HepG2 (cell line): ENCODE results near the gene CSDE1. TPM values are rescaled to one million over a fixed set of nuclear protein-coding genes. Genes with fewer than 3 reads are reported as not detected.
A peak's percentile ranks its signal among the peaks of the same experiment; 100 is the strongest.

ENCODE experiments used
- E2F2 ChIP-seq: sonication (generic); formaldehyde crosslinking; IDR thresholded peaks from 2 replicates; pipeline ENCODE4 v1.4.0; 2020; ENCODE audit warnings: missing genetic modification reagents, borderline replicate concordance
- ELF4 ChIP-seq: sonication (generic); formaldehyde crosslinking; IDR thresholded peaks from 2 replicates; pipeline ENCODE4 v1.5.0; 2020; ENCODE audit warnings: missing genetic modification reagents, mild to moderate bottlenecking, moderate library complexity, borderline replicate concordance
- KMT2A ChIP-seq: sonication (generic); formaldehyde crosslinking; IDR thresholded peaks from 2 replicates; pipeline ENCODE4 v1.4.0; 2020; ENCODE audit warnings: missing genetic modification reagents
- MAX ChIP-seq: IDR thresholded peaks from 2 replicates; pipeline ENCODE4 v1.6.1; 2012; ENCODE audit warnings: inconsistent platforms
- MED13 ChIP-seq: sonication (generic); formaldehyde crosslinking; IDR thresholded peaks from 2 replicates; pipeline ENCODE4 v1.5.0; 2020; ENCODE audit warnings: missing genetic modification reagents
- MIXL1 ChIP-seq: IDR thresholded peaks from 2 replicates; pipeline ENCODE4 v1.6.1; 2016
- PBX2 ChIP-seq: IDR thresholded peaks from 2 replicates; pipeline ENCODE4 v1.6.1; 2016; ENCODE audit warnings: control low read depth
- RBM22 ChIP-seq: fragments of 200-400 bp; formaldehyde crosslinking; optimal IDR thresholded peaks from 2 replicates; pipeline ENCODE3; 2017; ENCODE audit warnings: mild to moderate bottlenecking, low read length, moderate library complexity
- TBX2 ChIP-seq: sonication (generic); formaldehyde crosslinking; IDR thresholded peaks from 2 replicates; pipeline ENCODE4 v1.5.0; 2020; ENCODE audit warnings: missing genetic modification reagents, mild to moderate bottlenecking, borderline replicate concordance
- TCF12 ChIP-seq, 2 experiments: fragments of 450-650 bp in 1 of 2; sonication (generic) in 1 of 2; formaldehyde crosslinking in 1 of 2; IDR thresholded peaks; 2 replicates each; pipeline versions ENCODE4 v1.6.1 to v1.8.0; 2017 to 2022; ENCODE audit warnings: antibody characterized with exemption in 1 of 2, mild to moderate bottlenecking in 1 of 2, missing genetic modification reagents in 1 of 2, moderate library complexity in 1 of 2
- TERF1 ChIP-seq: sonication (generic); formaldehyde crosslinking; IDR thresholded peaks from 2 replicates; pipeline ENCODE4 v1.8.0; 2022; ENCODE audit warnings: mild to moderate bottlenecking, missing genetic modification reagents, moderate library complexity
- ZBTB33 ChIP-seq: sonication (generic); formaldehyde crosslinking; IDR thresholded peaks from 2 replicates; pipeline ENCODE4 v1.4.0; 2020; ENCODE audit warnings: missing genetic modification reagents
- ZBTB39 ChIP-seq: sonication (generic); formaldehyde crosslinking; IDR thresholded peaks from 2 replicates; pipeline ENCODE4 v1.5.0; 2020; ENCODE audit warnings: missing genetic modification reagents
- ZKSCAN1 ChIP-seq: fragments of 150-350 bp; IDR thresholded peaks from 2 replicates; pipeline ENCODE4 v1.6.1; 2014; ENCODE audit warnings: low read length
- ZNF451 ChIP-seq: sonication (generic); formaldehyde crosslinking; IDR thresholded peaks from 2 replicates; pipeline ENCODE4 v1.5.0; 2020; ENCODE audit warnings: mild to moderate bottlenecking, missing genetic modification reagents
- ZNF501 ChIP-seq: sonication (generic); formaldehyde crosslinking; IDR thresholded peaks from 2 replicates; pipeline ENCODE4 v1.5.1; 2020; ENCODE audit warnings: mild to moderate bottlenecking, moderate library complexity, missing genetic modification reagents
- ZNF740 ChIP-seq: sonication (generic); formaldehyde crosslinking; IDR thresholded peaks from 2 replicates; pipeline ENCODE4 v1.4.0; 2020; ENCODE audit warnings: missing genetic modification reagents
- ZNF883 ChIP-seq: sonication (generic); formaldehyde crosslinking; IDR thresholded peaks from 2 replicates; pipeline ENCODE4 v1.5.1; 2020; ENCODE audit warnings: mild to moderate bottlenecking, missing genetic modification reagents; ENCODE audit errors: not compliant biosample characterization
- ZSCAN12 ChIP-seq: sonication (generic); formaldehyde crosslinking; IDR thresholded peaks from 2 replicates; pipeline ENCODE4 v1.9.0; 2021; ENCODE audit warnings: mild to moderate bottlenecking, missing genetic modification reagents
- polyA plus RNA-seq, 8 experiments: library from polyadenylated mRNA; depleted of rRNA in 3 of 8; stranded (reverse) in 7 of 8; unstranded in 1 of 8; fragments of >200 nt; fragmentation: Illumina TruSeq in 4 of 8; extraction: Trizol in 4 of 8; gene quantifications; 2 replicates each; pipeline versions ENCODE4 v1.2.1 to v1.2.3, GENCODE V29; 2011 to 2016; ENCODE audit warnings: low read depth in 4 of 8, missing spikeins in 1 of 8, mixed read lengths in 1 of 8; ENCODE audit not compliant: insufficient read depth in 1 of 8
- total RNA-seq, 5 experiments: library from RNA; depleted of rRNA; stranded (reverse); fragments of >200 nt; fragmentation: Illumina TruSeq; extraction: Trizol; gene quantifications; 2 replicates each; pipeline ENCODE4 v1.2.3, GENCODE V29; 2016; ENCODE audit warnings: low read depth in 1 of 5

CSDE1 gene
- total and polyA plus RNA-seq, 2 of the 13 experiments (the other 11 are each of a cell fraction or from before 2014, with no cell fraction given): 150 to 313 TPM

- TF ChIP-seq ZBTB33 (CRISPR knock-in tag) (peak; percentile 14; the same call in 1 of the 2 replicates), ZNF883 (CRISPR knock-in tag) (peak; percentile 57), ZKSCAN1 (no peak), PBX2 (CRISPR knock-in tag) (no peak), ZNF740 (CRISPR knock-in tag) (no peak), ZNF451 (CRISPR knock-in tag) (peak; percentile 75; the same call in 1 of the 2 replicates), RBM22 (no peak), ZNF501 (CRISPR knock-in tag) (peak; percentile 90), TBX2 (peak; percentile 82), ELF4 (no peak), E2F2 (CRISPR knock-in tag) (0 out of 2 replicates have a peak, but pooled peaks have one; percentile 43), MED13 (CRISPR knock-in tag) (0 out of 2 replicates have a peak, but pooled peaks have one; percentile 27), MAX (peak; percentile 75), TCF12 (IDR thresholded peaks at IDR 0.05) (no peak), TCF12 (CRISPR knock-in tag; IDR thresholded peaks at IDR 0.05) (no peak), TERF1 (CRISPR knock-in tag) (no peak), ZSCAN12 (CRISPR knock-in tag) (no peak), KMT2A (CRISPR knock-in tag) (no peak; the same call in none of the 2 replicates), ZBTB39 (CRISPR knock-in tag) (no peak), MIXL1 (CRISPR knock-in tag) (peak; percentile 41; the same call in 1 of the 2 replicates)
Observed at GRCh38 chr1:114780344-114781226, 22.8 kb upstream of the CSDE1 start, which contains the start of gene SIKE1 (continued).
